Subcutaneous abdominal adipose tissue (tissue), 5 donors: Measurements from ENCODE around the gene USP6NL.
"Not testable (repeated sequence)": the region's sequence is repeated elsewhere in the genome, so short reads cannot be mapped to it uniquely, and the experiment has no call there.

Experiments used
- H3K27ac ChIP-seq: one replicate; pipeline ENCODE4 v1.7.0; 2013; ENCODE audit warnings: low read depth, mild to moderate bottlenecking, inconsistent platforms, low read length, moderate library complexity
- H3K27me3 ChIP-seq, 5 donors: one replicate each; pipeline ENCODE4 v1.7.0; 2013; ENCODE audit warnings: low read length in 5 of 5, inconsistent platforms in 1 of 5; ENCODE audit not compliant: control insufficient read depth in 5 of 5, insufficient read depth in 4 of 5
- H3K36me3 ChIP-seq, 5 donors: one replicate each; pipeline ENCODE4 v1.7.0; 2013; ENCODE audit warnings: low read length in 5 of 5; ENCODE audit not compliant: control insufficient read depth in 5 of 5, insufficient read depth in 5 of 5
- H3K4me1 ChIP-seq, 5 donors: one replicate each; pipeline ENCODE4 v1.7.0; 2013; ENCODE audit warnings: low read length in 5 of 5, mild to moderate bottlenecking in 3 of 5, moderate library complexity in 1 of 5; ENCODE audit not compliant: control insufficient read depth in 5 of 5, insufficient read depth in 5 of 5
- H3K4me3 ChIP-seq, 5 donors: one replicate each; pipeline ENCODE4 v1.7.0; 2013; ENCODE audit warnings: low read length in 5 of 5, low read depth in 1 of 5
- H3K9ac ChIP-seq, 5 donors: one replicate each; pipeline ENCODE4 v1.7.0; 2013; ENCODE audit warnings: low read length in 5 of 5, mild to moderate bottlenecking in 4 of 5, moderate library complexity in 3 of 5
- H3K9me3 ChIP-seq, 5 donors: one replicate each; pipeline ENCODE4 v1.7.0; 2013; ENCODE audit warnings: low read length in 5 of 5; ENCODE audit not compliant: control insufficient read depth in 5 of 5
- donor health status: healthy.
- donor health status: healthy.
- donor health status: healthy.
- donor health status: healthy.
- donor health status: healthy.

The USP6NL gene

DNA sequence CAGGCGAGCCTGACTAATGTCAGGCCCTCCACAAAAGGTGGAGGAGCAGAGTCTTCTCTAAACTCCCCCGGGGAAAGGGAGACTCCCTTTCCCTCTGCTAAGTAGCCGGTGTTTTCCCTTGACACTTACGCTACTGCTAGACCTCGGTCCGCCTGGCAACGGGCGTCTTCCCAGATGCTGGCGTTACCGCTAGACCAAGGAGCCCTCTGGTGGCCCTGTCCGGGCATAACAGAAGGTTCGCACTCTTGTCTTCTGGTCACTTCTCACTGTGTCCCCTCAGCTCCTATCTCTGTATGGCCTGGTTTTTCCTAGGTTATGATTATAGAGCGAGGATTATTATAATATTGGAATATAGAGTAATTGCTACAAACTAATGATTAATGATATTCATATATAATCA lies 116.5 kb downstream of the USP6NL start:
- H3K4me1 ChIP-seq, H3K27ac ChIP-seq, H3K4me3 ChIP-seq, H3K27me3 ChIP-seq, H3K9me3 ChIP-seq, H3K9ac ChIP-seq: not testable (repeated sequence)
- H3K36me3 ChIP-seq: peaks cover 16 to 25% (median 21%) of the 10 kb centered on the region in 5 donors

DNA sequence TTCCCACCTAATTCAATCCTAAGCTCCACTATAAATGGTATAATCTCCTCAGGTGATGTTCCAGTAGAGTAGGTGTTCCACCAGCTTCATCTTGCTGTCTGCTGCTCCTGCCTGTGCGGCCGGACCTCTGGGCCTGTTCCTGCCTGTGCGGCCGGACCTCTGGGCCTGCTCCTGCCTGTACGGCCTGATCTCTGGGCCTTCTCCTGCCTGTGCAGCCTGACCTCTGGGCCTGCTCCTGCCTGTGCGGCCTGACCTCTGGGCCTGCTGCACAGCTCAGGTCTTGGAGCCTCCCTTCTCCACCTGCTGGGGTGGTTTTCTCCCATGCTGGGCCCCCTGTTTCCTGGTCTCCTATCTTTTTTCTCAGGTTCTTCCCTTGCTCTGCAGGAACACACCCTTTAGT lies 117.8 kb downstream of the USP6NL start:
- Histone ChIP-seq H3K9me3 (no peaks in the 10 kb centered on the region), H3K27me3 (no peaks in the 10 kb centered on the region), H3K36me3 (peaks cover 16 to 34% (median 26%) of the 10 kb centered on the region in 5 donors), H3K27ac (no peak overlapping the region), H3K4me1 (no peaks in the 10 kb centered on the region), H3K4me3 (no peak overlapping the region), H3K9ac (no peak overlapping the region)

GRCh38 chr10:11491087-11491486 lies 120.4 kb downstream of the USP6NL start:
- no peak overlapping the region for H3K4me3 ChIP-seq
- H3K36me3 ChIP-seq: peaks cover 19 to 35% (median 26%) of the 10 kb centered on the region in 5 donors
- no peak overlapping the region for H3K9ac ChIP-seq
- no peaks in the 10 kb centered on the region for H3K4me1 ChIP-seq
- no peak overlapping the region for H3K27ac ChIP-seq
- no peaks in the 10 kb centered on the region for H3K9me3 ChIP-seq
- H3K27me3 ChIP-seq: no peaks in the 10 kb centered on the region

DNA sequence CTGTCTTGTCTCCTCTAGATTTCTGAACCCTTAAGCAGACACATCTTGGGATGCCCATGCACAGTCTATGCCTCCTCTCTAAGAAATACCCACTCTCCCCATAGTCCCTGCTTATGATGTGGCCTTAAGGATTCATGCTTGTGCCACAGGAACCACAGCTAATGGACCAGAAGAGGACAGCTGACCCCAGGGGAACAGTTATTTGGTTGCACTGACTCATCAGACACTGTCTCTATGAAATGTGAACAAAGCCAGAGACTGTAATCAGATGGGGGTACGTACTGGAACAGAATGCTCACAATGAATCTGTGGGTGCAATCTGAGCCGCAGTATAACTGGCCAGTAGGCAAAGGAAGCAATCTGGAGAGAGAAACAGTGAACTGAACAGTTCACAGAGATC lies 121.9 kb downstream of the USP6NL start:
- Histone ChIP-seq H3K27ac (no peak overlapping the region), H3K27me3 (no peaks in the 10 kb centered on the region), H3K4me3 (no peak overlapping the region), H3K36me3 (peaks cover 19 to 38% (median 26%) of the 10 kb centered on the region in 5 donors), H3K4me1 (no peaks in the 10 kb centered on the region), H3K9me3 (no peaks in the 10 kb centered on the region), H3K9ac (no peak overlapping the region)

DNA sequence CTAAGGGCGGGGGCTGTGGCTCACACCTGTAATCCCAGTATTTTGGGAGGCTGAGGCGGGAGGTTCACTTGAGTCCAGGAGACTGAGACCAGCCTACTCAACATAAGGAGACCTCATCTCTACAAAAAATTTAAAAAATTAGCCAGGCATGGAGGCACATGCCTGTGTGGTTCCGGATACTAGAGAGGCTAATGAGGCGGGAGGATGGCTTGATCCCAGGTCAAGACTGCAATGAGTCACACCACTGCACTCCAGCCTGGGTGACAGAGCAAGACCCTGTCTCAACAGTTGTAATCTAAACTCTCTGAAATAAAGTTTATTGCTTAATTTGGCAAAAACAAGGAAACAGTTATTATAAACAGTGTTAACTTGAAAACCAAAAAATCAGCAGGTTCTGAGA lies 123.3 kb downstream of the USP6NL start:
- H3K4me3 ChIP-seq: no peak overlapping the region
- no peaks in the 10 kb centered on the region for H3K9me3 ChIP-seq
- H3K4me1 ChIP-seq: no peaks in the 10 kb centered on the region
- H3K27ac ChIP-seq: no peak overlapping the region
- no peaks in the 10 kb centered on the region for H3K27me3 ChIP-seq
- no peak overlapping the region for H3K9ac ChIP-seq
- H3K36me3 ChIP-seq: peaks cover 19 to 41% (median 21%) of the 10 kb centered on the region in 5 donors

DNA sequence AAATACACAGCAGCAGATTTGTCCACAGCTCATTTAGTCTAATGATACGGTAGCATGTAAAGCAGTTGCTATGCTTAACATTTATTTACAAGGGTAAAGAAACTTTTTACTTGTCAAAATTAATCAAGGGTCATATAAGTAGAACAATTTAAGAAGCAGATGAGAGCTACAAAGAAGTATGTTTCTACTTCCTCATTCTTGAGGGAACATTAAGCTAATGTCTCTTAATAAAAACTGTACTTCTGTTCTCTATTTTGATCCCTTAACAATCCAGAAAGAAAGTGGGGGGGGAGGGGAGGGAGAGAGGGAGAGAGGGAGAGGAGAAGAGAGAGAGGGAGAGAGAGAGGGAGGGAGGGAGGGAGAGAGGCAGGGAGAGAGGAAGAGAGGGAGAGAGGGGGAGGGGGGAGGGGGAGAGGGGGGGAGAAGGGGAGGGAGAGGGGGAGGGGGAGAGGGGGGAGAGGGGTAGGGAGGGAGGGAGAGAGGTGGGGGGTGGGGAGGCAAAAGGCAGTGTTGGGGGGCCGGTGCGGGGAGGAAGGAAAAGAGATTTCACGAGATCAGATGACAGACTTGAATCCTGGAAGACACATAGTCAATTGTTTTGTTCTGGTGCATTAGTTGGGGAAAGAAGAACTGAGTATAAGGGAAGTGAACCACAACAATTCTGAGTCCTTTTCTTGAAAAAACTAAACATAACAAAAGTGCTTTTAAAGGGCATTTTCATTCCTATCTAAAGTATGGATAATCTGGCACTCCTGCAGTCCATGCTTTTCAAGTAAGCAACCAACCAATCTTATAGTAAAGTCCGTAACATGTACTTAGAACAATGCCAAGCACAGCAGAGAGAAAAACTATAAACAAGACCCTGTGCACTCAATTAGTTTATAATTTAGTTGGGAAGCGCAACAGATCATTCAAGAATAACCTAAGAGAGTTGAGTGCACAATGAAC lies 128.0 kb downstream of the USP6NL start:
- Histone ChIP-seq H3K36me3 (peaks cover 7 to 18% (median 13%) of the 10 kb centered on the region in 5 donors), H3K27ac (no peak overlapping the region), H3K9ac (no peak overlapping the region), H3K4me1 (no peaks in the 10 kb centered on the region), H3K4me3 (no peak overlapping the region), H3K27me3 (no peaks in the 10 kb centered on the region), H3K9me3 (no peaks in the 10 kb centered on the region)

DNA sequence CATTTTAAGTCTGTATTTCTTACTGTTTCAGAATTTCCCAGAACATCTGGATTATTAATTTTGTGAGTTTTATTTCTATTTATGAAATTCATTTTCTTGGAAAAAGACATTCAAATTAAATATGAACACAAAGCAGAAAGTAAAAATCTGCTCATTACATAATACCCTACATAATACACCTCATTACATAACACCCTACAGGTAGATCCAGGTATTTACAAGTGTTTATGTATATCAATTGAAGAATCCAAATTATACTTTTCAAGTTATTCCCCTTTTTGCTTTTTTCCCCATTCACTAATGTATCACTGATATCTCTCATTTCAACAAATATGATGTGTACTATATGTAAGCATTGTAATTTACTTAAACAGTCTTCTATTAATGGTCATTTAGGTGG lies 129.1 kb downstream of the USP6NL start:
- Histone ChIP-seq H3K4me1 (no peaks in the 10 kb centered on the region), H3K27me3 (no peaks in the 10 kb centered on the region), H3K4me3 (no peak overlapping the region), H3K9ac (no peak overlapping the region), H3K36me3 (peaks cover 9 to 19% (median 14%) of the 10 kb centered on the region in 5 donors), H3K27ac (no peak overlapping the region), H3K9me3 (no peaks in the 10 kb centered on the region)

- Histone ChIP-seq H3K4me1 (no peaks in the 10 kb centered on the region), H3K27ac (no peak overlapping the region), H3K27me3 (no peaks in the 10 kb centered on the region), H3K9me3 (no peaks in the 10 kb centered on the region), H3K4me3 (no peak overlapping the region), H3K36me3 (peaks cover 9 to 21% (median 14%) of the 10 kb centered on the region in 5 donors), H3K9ac (no peak overlapping the region)
These were observed 130.8 kb downstream of the USP6NL start for GRCh38 chr10:11480687-11481086.

GRCh38 chr10:11479300-11479699 lies 132.2 kb downstream of the USP6NL start:
- Histone ChIP-seq H3K27me3 (no peaks in the 10 kb centered on the region), H3K9me3 (no peaks in the 10 kb centered on the region), H3K4me3 (no peak overlapping the region), H3K27ac (no peak overlapping the region), H3K4me1 (no peaks in the 10 kb centered on the region), H3K9ac (no peak overlapping the region), H3K36me3 (peaks cover 9 to 15% (median 14%) of the 10 kb centered on the region in 5 donors)

DNA sequence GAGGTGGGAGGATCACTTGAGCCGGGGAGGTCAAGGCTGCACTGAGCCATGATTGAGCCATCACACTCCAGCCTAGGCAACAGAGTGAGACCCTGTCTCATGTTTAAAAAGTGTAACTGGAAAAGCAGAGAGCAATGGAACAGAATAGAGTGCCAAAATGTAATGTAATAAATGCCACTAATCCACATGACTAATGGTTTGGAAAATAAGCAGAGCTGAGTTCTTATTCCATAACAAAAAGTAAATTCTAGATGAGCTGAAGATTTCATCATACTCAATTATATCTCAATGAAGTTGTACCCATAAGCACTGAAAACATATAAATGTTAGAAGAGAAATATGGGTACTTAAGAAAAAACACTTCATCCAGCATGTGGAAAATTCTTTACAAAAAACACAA lies 132.6 kb downstream of the USP6NL start:
- H3K27me3 ChIP-seq: no peaks in the 10 kb centered on the region
- no peaks in the 10 kb centered on the region for H3K4me1 ChIP-seq
- H3K36me3 ChIP-seq: peaks cover 9 to 15% (median 13%) of the 10 kb centered on the region in 5 donors
- no peak overlapping the region for H3K9ac ChIP-seq
- H3K4me3 ChIP-seq: no peak overlapping the region
- no peak overlapping the region for H3K27ac ChIP-seq
- no peaks in the 10 kb centered on the region for H3K9me3 ChIP-seq
